Nephron progenitor cell (in vitro differentiated cells): Measurements from ENCODE around the gene TRIP11.
"Not testable (repeated sequence)": the region's sequence is repeated elsewhere in the genome, so short reads cannot be mapped to it uniquely, and the experiment has no call there.

ENCODE experiments used
- DNase-seq: peaks from one replicate; pipeline ENCODE4 v3.0.0; 2021
- H3K27ac Mint-ChIP-seq: 2 replicates; pipeline ENCODE4 v1.8.0; 2021; ENCODE audit warnings: mild to moderate bottlenecking, moderate library complexity, mixed read lengths
- H3K27me3 Mint-ChIP-seq: 2 replicates; pipeline ENCODE4 v1.8.0; 2021; ENCODE audit warnings: mild to moderate bottlenecking, low read depth, mixed read lengths; ENCODE audit not compliant: poor library complexity
- H3K36me3 Mint-ChIP-seq: 2 replicates; pipeline ENCODE4 v1.8.0; 2021; ENCODE audit warnings: low read depth, mixed read lengths
- H3K4me1 Mint-ChIP-seq: 2 replicates; pipeline ENCODE4 v1.8.0; 2021; ENCODE audit warnings: mixed read lengths
- H3K4me3 Mint-ChIP-seq: 2 replicates; pipeline ENCODE4 v1.8.0; 2021; ENCODE audit warnings: mild to moderate bottlenecking, moderate library complexity, mixed read lengths
- H3K9me3 Mint-ChIP-seq: 2 replicates; pipeline ENCODE4 v1.8.0; 2021; ENCODE audit warnings: mild to moderate bottlenecking, moderate library complexity, mixed read lengths
- CTCF ChIP-seq: fragments of 200-600 bp; sonication (generic); IDR thresholded peaks from 2 replicates; pipeline ENCODE4 v1.5.0; 2021; ENCODE audit warnings: antibody characterized with exemption

The TRIP11 gene

GRCh38 chr14:92039719-92040430, at the start of gene TRIP11:
Gene TRIP11 (minus strand): TSS chr14:92040059. CDS start chr14:92039685, 374 bp downstream.
- Mint-ChIP-seq H3K27ac (peak within 1 kb of the TSS; percentile 100), H3K9me3 (no peaks in the 10 kb centered on the region), H3K27me3 (no peaks in the 10 kb centered on the region), H3K4me1 (peaks cover 40% of the 10 kb centered on the region), H3K36me3 (peaks cover 13% of the 10 kb centered on the region), H3K4me3 (peak within 1 kb of the TSS; percentile 94)
- DNase-seq = peak; percentile 93
- TF ChIP-seq CTCF = no peak

- Mint-ChIP-seq H3K27me3 (no peaks in the 10 kb centered on the region), H3K36me3 (peaks cover 63% of the 10 kb centered on the region), H3K27ac (no peak overlapping the region), H3K4me3 (no peak overlapping the region), H3K9me3 (peaks cover 3% of the 10 kb centered on the region), H3K4me1 (no peaks in the 10 kb centered on the region)
- TF ChIP-seq CTCF = no peak
- DNase-seq = no peak
Measured at GRCh38 chr14:92088494-92088893, 48.6 kb upstream of the TRIP11 start.

- Mint-ChIP-seq H3K36me3 (peaks cover 45% of the 10 kb centered on the region), H3K4me3 (no peak overlapping the region), H3K27ac (no peak overlapping the region), H3K27me3 (no peaks in the 10 kb centered on the region), H3K9me3 (no peaks in the 10 kb centered on the region), H3K4me1 (peaks cover 6% of the 10 kb centered on the region)
- no peak for DNase-seq
- no peak for TF ChIP-seq CTCF
Measured at GRCh38 chr14:92074555-92074954, 34.7 kb upstream of the TRIP11 start.

- H3K27me3 Mint-ChIP-seq = no peaks in the 10 kb centered on the region
- H3K4me1 Mint-ChIP-seq = no peaks in the 10 kb centered on the region
- H3K36me3 Mint-ChIP-seq = peaks cover 7% of the 10 kb centered on the region
- no peak for TF ChIP-seq CTCF
- peak overlapping the region; percentile 42 for H3K27ac Mint-ChIP-seq
- no peaks in the 10 kb centered on the region for H3K9me3 Mint-ChIP-seq
- no peak for DNase-seq
- H3K4me3 Mint-ChIP-seq = no peak overlapping the region
Measured at GRCh38 chr14:92058006-92058917, 18.4 kb upstream of the TRIP11 start.

- DNase-seq = no peak
- Mint-ChIP-seq H3K27me3 (peaks cover 4% of the 10 kb centered on the region), H3K36me3 (peaks cover 7% of the 10 kb centered on the region), H3K4me3 (no peak overlapping the region), H3K9me3 (peaks cover 23% of the 10 kb centered on the region), H3K4me1 (no peaks in the 10 kb centered on the region), H3K27ac (no peak overlapping the region)
- TF ChIP-seq CTCF = no peak
Measured at GRCh38 chr14:92049781-92050180, 9.9 kb upstream of the TRIP11 start.

GRCh38 chr14:92049221-92049620, 9.4 kb upstream of the TRIP11 start:
- DNase-seq, H3K4me3 Mint-ChIP-seq, H3K4me1 Mint-ChIP-seq, H3K36me3 Mint-ChIP-seq, H3K27ac Mint-ChIP-seq, H3K27me3 Mint-ChIP-seq: not testable (repeated sequence)
- peaks cover 23% of the 10 kb centered on the region for H3K9me3 Mint-ChIP-seq

- not testable (repeated sequence) for H3K27ac Mint-ChIP-seq, H3K4me1 Mint-ChIP-seq, H3K27me3 Mint-ChIP-seq, H3K36me3 Mint-ChIP-seq, DNase-seq, H3K4me3 Mint-ChIP-seq
- H3K9me3 Mint-ChIP-seq = peaks cover 23% of the 10 kb centered on the region
Measured at GRCh38 chr14:92045904-92046303, 6.0 kb upstream of the TRIP11 start.

- H3K36me3 Mint-ChIP-seq, H3K27me3 Mint-ChIP-seq, H3K27ac Mint-ChIP-seq, H3K9me3 Mint-ChIP-seq, DNase-seq: not testable (repeated sequence)
- Mint-ChIP-seq H3K4me1 (peaks cover 38% of the 10 kb centered on the region), H3K4me3 (peak overlapping the region; percentile 50)
Measured at GRCh38 chr14:92041766-92042165, 1.9 kb upstream of the TRIP11 start.
